Activated CD4-positive, CD25-positive, alpha-beta regulatory T cell treated with anti-CD3 and anti-CD28 coated beads, Interleukin-2, amount 50 U/mL, for 16 hours (primary cell): ENCODE measurements around the gene CTTNBP2NL.

Experiments
- DNase-seq: peaks from one replicate; pipeline ENCODE4 v3.0.0-alpha.2; 2020; ENCODE audit warnings: low read depth, low spot score

Gene CTTNBP2NL

GRCh38 chr1:112505878-112506277 is 109.9 kb downstream of the CTTNBP2NL start:
- DNase-seq: no peak

GRCh38 chr1:112506306-112506705 is 110.3 kb downstream of the CTTNBP2NL start:
- DNase-seq: no peak

- DNase-seq: no peak
Observed at GRCh38 chr1:112506731-112507130, 110.7 kb downstream of the CTTNBP2NL start.

- DNase-seq: no peak
Observed at GRCh38 chr1:112507336-112507735, 111.3 kb downstream of the CTTNBP2NL start.

- DNase-seq: no peak
Observed at GRCh38 chr1:112507921-112508277, 111.9 kb downstream of the CTTNBP2NL start.

- DNase-seq: no peak
Observed at GRCh38 chr1:112508278-112509004, 112.4 kb downstream of the CTTNBP2NL start, which contains the start of gene WNT2B. Gene WNT2B (plus strand): TSS chr1:112508965. CDS start chr1:112509263, 298 bp downstream.

- DNase-seq: no peak
Observed at GRCh38 chr1:112509005-112509659, 113.1 kb downstream of the CTTNBP2NL start.

GRCh38 chr1:112509660-112510178 is 113.7 kb downstream of the CTTNBP2NL start:
- DNase-seq: no peak

- DNase-seq: no peak
Observed at GRCh38 chr1:112510340-112510739, 114.3 kb downstream of the CTTNBP2NL start.
